ENCODE data around the gene CREB5.

The CREB5 gene

GRCh38 chr7:28440055-28440601 is 27.8 kb downstream of the CREB5 start:
- DNase-seq = no peak

- DNase-seq = no peak
Observed at GRCh38 chr7:28442540-28443420, 30.5 kb downstream of the CREB5 start.

- no peak for DNase-seq
Observed at GRCh38 chr7:28446131-28446530, 33.8 kb downstream of the CREB5 start.

GRCh38 chr7:28447071-28447470 is 34.8 kb downstream of the CREB5 start:
- no peak for DNase-seq

GRCh38 chr7:28448708-28449107 is 36.4 kb downstream of the CREB5 start:
- DNase-seq = no peak

GRCh38 chr7:28452681-28453080 is 40.4 kb downstream of the CREB5 start:
- DNase-seq = no peak

GRCh38 chr7:28455486-28455885 is 43.2 kb downstream of the CREB5 start:
- no peak for DNase-seq

GRCh38 chr7:28456044-28456443 is 43.7 kb downstream of the CREB5 start:
- DNase-seq = no peak

- no peak for DNase-seq
Observed at GRCh38 chr7:28458732-28459131, 46.4 kb downstream of the CREB5 start.

GRCh38 chr7:28459306-28459705 is 47.0 kb downstream of the CREB5 start:
- DNase-seq = no peak

- DNase-seq = no peak
Observed at GRCh38 chr7:28465697-28466096, 53.4 kb downstream of the CREB5 start.

- DNase-seq = no peak
Observed at GRCh38 chr7:28466341-28466740, 54.0 kb downstream of the CREB5 start.

- no peak for DNase-seq
Observed at GRCh38 chr7:28466885-28467284, 54.6 kb downstream of the CREB5 start.

GRCh38 chr7:28469562-28469961 is 57.2 kb downstream of the CREB5 start:
- no peak for DNase-seq

- DNase-seq = no peak
Observed at GRCh38 chr7:28470344-28470743, 58.0 kb downstream of the CREB5 start.

GRCh38 chr7:28472332-28472731 is 60.0 kb downstream of the CREB5 start:
- DNase-seq = no peak

GRCh38 chr7:28473571-28474281 is 61.4 kb downstream of the CREB5 start:
- DNase-seq = no peak

GRCh38 chr7:28474282-28474638 is 61.9 kb downstream of the CREB5 start:
- DNase-seq = no peak

GRCh38 chr7:28474640-28475039 is 62.3 kb downstream of the CREB5 start:
- DNase-seq = no peak

- DNase-seq = no peak
Observed at GRCh38 chr7:28477041-28477442, 64.7 kb downstream of the CREB5 start.

- DNase-seq = no peak
Observed at GRCh38 chr7:28478656-28479055, 66.3 kb downstream of the CREB5 start.

- DNase-seq = no peak
Observed at GRCh38 chr7:28479507-28479947, 67.2 kb downstream of the CREB5 start.

- DNase-seq = no peak
Observed at GRCh38 chr7:28480595-28480994, 68.3 kb downstream of the CREB5 start.
